ENCODE data around the gene NFYB.

- TF ChIP-seq CTCF (IDR thresholded peaks at IDR 0.05), result no peak
- TF ChIP-seq, protein P1, sequence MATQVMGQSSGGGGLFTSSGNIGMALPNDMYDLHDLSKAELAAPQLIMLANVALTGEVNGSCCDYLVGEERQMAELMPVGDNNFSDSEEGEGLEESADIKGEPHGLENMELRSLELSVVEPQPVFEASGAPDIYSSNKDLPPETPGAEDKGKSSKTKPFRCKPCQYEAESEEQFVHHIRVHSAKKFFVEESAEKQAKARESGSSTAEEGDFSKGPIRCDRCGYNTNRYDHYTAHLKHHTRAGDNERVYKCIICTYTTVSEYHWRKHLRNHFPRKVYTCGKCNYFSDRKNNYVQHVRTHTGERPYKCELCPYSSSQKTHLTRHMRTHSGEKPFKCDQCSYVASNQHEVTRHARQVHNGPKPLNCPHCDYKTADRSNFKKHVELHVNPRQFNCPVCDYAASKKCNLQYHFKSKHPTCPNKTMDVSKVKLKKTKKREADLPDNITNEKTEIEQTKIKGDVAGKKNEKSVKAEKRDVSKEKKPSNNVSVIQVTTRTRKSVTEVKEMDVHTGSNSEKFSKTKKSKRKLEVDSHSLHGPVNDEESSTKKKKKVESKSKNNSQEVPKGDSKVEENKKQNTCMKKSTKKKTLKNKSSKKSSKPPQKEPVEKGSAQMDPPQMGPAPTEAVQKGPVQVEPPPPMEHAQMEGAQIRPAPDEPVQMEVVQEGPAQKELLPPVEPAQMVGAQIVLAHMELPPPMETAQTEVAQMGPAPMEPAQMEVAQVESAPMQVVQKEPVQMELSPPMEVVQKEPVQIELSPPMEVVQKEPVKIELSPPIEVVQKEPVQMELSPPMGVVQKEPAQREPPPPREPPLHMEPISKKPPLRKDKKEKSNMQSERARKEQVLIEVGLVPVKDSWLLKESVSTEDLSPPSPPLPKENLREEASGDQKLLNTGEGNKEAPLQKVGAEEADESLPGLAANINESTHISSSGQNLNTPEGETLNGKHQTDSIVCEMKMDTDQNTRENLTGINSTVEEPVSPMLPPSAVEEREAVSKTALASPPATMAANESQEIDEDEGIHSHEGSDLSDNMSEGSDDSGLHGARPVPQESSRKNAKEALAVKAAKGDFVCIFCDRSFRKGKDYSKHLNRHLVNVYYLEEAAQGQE (IDR thresholded peaks at IDR 0.05; ENCODE audit: insufficient read depth in 1 of 2, low read depth in 2 of 2, low read length in 1 of 2), result no peak
- no peak for TF ChIP-seq POLR2AphosphoS5 (IDR thresholded peaks at IDR 0.05; ENCODE audit: low read depth, low read length)
Observed at GRCh38 chr12:104133866-104134265, 4.1 kb downstream of the NFYB start.

All from Panc1 (cell line).